GM21576 (cell line): ENCODE data around the gene C1QTNF9.
"Not testable (repeated sequence)": the region's sequence is repeated elsewhere in the genome, so short reads cannot be mapped to it uniquely, and the experiment has no call there.

Experiments used
- ATAC-seq: cut with Tn5 transposase; IDR thresholded peaks from one replicate; pipeline ENCODE4 v1.9.1; 2021; ENCODE audit warnings: mild to moderate bottlenecking, moderate library complexity; ENCODE audit not compliant: unreplicated experiment

The C1QTNF9 gene

DNA sequence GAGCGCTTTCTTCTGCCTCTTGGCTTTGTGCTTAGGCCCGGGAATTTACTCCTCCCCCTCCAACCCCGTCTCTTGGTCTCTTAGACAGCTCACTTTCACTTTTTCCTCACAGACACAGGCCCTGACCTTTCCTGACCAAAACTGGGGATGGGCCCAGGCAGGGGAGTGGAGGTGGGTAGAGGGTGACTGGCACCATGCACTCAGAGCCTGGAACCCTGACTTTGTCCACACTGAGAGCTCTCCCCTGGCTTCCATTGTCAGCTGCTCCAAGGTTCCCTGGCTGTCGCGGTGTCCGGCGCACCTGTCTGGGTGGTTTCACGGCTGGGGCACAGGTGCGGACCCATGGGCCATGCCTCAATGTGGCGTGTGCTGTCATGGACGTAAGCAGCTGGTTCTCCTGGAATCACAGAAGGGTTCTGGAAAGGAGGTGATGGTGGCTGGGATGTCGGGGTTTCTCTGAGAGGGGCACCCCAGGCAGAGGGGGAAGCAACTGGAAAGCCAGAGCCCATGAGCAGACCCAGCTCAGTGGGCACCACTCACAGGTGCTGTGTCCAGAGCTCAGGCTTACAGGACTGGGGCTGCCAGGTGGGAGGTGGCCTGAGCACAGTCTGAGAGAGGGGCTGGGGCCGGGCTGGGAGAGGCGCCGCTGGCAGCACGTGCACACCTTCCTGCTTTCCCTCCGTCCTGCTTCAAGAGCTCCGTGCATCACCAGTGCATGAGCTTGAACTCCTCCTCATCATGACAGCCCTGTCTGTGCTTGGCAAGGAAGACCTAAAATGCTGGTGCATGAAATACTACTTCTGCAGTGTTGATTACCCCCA is 28.0 kb upstream of the C1QTNF9 start:
- ATAC-seq: no peak

DNA sequence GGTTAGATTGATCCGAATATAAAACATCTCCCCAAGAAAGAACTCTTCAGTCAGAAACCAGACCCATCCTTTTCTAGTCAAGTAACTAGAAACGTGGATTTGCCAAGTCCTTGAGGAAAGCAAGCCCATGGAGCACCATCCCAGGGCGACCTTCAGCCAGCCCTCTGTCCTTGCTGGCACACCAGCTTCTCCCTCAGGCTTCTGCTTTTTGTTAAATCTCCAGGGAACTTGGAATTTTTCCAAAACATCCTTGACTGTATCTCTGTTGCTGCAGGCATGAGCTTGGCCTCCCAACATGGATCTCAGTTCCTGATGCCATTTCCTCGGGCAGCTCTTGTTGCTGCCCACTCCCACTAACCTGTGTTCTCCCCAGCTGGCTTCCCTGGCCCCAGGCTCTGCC is 27.1 kb upstream of the C1QTNF9 start:
- no peak for ATAC-seq

DNA sequence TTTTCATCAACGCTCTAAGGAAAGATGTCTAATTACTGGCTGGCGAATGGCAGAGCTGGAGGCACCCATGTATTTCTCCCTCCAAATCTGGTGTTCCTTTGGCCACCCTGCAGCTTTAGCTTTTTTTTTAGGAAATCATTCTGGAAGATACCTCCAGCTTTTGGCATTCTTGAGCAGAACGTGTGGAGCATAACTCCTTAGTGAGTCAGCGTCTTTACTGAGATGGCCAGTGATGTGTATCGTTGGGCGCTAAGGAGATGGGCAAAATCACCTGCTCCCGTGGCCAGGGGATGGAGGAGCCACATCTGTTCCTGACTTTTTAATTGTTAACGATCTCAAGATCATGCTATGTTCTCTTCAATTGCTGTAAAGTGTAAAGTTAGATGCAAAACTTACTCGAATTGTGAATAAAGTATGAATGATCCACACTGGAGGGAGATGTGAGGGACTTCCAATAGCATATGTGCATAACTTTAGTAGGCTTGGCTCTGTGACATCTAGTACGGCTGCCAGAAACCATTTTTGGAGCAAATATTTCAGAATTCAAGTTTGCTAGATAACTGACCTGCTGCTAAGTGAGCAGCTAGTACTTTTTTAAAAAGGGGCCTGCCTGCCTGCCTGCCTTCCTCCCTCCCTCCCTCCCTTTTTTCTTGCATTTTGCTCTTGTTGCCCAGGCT is 24.4 kb upstream of the C1QTNF9 start:
- no peak for ATAC-seq

DNA sequence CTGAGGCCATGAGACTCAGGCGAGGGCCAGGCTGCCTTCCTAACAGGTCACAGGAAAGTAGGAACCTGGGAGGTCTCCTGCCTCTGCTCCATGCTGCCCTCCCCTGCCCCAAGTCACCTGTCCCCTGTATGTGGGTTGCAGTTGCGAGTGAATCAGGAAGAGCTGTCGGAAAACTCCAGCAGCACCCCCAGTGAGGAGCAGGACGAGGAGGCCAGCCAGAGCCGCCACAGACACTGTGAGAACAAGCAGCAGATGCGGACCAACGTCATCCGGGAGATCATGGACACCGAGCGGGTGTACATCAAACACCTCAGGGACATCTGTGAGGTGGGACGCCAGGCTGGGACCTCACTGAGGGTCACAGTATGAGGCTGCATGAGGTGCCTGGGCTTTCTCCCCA is 22.8 kb upstream of the C1QTNF9 start:
- ATAC-seq: no peak

DNA sequence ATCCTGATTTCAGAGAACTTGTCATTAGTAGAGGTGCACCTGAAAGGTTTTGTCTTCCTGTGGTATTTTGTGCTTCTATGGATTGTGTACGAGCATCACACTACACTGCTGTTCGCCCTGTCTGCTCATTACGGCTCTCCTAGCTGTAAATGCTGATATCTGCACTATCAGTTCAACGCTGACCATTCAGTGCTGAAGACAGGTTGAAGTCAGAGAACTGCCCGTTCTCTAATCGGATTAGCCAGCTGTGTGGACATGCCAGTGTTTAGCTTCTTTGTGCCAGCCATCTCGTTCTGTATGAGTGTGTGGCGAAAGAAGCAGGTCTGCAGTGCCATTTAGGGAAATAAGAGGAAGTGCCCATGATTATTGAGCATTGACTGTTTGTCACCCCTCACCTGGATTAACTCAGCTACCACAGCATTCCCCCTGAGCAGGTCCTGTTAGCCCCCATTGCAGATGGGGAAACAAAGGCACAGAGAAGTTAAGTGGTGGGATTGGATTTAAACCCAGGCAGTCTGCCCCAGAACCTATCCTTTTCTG is 21.6 kb upstream of the C1QTNF9 start:
- ATAC-seq: no peak

DNA sequence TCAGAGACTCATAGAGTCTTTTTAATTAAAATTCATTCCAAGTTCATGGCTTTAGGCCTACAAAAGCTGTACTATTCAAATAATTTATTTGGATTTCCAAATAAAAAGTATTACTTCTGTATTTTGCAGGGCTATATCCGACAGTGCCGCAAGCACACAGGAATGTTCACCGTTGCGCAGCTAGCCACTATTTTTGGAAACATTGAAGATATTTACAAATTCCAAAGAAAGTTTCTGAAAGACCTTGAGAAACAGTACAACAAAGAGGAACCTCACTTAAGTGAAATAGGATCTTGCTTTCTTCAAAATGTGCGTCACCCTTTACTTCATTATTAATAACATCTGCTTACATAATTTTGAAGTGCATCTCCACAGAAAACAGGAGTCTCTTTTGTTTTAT is 20.5 kb upstream of the C1QTNF9 start:
- no peak for ATAC-seq

DNA sequence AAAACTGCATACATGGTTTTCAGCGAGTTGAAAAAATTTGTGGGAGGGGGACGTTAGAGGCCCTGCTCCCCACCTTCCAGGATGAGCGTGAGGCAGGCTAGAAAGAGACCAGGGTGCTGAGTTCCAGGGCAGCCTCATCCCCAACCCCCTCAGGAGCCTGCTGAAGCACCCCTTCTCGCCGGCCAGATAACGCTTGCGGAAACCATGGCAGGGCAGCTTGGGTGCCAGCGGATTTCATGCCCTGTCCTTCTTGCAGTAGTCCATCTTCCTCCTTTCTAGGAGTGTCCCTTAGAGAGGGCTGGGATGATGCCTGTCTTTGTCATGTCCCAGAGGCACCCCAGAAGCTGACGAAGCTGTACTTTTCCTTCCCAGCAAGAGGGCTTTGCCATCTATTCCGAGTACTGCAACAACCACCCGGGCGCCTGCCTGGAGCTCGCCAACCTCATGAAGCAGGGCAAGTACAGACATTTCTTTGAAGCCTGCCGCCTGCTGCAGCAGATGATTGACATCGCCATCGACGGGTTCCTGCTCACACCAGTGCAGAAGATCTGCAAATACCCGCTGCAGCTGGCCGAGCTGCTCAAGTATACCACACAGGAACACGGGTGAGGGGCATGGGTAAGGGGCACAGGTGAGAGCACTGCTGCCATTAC is 19.0 kb upstream of the C1QTNF9 start:
- ATAC-seq: no peak

DNA sequence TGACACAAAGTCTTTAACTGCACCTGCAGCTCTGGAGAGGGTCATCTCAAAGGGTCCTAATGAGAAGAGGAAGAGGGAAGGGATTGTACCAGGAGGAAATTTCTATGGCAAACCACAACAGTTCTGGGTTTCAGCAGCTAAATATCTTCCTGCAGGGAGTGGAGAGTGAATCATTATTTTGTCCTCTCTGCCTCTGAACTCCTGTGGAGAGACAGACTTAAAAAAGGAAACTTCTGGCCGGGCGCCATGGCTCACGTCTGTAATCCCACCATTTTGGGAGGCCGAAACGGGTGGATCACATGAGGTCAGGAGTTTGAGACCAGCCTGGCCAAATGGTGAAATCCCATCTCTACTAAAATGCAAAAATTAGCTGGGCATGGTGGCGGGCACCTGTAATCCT is 16.9 kb upstream of the C1QTNF9 start:
- no peak for ATAC-seq

DNA sequence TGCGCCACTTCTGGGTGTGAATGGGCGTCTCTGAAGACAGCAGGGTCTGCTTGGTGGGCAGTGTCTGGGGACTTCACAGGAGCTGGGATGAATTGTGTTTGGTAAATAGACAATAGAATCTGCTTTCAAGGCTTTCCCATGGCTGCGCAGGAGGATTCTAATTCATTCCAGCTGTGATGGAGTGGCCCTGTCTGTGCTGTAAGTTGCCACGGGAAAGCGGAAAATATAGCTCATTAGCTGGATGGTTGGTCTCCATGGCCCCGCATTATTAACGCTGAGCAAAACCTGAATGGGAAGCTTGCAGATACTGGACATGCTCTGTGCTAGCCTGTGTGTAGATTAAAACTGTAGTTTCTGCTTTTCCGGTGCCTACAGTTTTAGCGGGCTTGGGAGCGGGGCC is 15.6 kb upstream of the C1QTNF9 start:
- ATAC-seq: no peak

DNA sequence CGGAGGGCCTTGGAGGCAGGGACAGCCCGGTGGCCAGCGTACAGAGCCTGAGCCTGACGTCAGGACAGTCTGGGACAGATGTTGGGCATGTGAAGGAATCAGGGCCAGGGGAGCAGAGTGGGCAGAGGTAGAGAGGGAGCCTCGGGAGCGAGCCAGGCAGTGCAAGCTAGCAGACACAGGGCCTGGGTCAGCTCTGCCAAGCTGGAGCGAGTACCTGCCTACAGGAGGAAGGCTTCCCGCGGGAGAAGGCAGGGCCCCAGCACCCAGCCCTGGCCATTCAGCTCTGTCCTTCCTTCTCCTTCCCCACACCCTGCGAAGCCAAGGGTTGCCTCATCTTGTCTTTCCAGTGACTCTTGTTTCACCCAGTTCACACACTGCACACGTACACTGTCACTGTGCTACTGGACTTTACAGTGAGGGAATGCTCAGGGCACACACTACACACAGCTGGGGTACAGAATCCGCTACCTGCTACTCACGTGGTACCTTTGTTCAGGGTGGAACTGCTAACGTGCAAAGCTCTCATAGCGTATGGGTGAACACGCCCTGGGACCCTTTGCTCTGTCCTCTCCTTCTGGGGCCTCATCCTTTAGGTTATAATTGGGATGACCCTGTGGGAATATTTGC is 9.8 kb upstream of the C1QTNF9 start:
- ATAC-seq: no peak

DNA sequence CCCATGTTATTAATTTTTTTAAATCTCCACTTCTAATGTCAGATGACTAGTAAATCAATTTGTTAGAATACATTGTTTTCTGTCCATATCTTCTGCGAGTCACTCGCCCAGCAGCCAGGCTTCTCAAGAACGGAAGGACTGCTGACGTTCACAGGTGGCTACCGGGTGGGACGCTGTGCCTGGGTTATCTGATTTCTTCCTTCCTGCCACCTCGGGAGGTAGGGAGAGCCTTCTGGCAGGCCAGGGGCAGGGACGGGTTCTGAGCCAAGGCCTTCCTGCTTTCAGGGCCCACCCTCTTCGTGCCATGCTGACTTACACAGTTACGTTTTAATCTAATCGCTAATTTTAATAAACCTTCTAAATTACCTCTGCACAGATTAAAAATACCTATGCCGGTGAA is 7.9 kb upstream of the C1QTNF9 start:
- ATAC-seq: no peak

DNA sequence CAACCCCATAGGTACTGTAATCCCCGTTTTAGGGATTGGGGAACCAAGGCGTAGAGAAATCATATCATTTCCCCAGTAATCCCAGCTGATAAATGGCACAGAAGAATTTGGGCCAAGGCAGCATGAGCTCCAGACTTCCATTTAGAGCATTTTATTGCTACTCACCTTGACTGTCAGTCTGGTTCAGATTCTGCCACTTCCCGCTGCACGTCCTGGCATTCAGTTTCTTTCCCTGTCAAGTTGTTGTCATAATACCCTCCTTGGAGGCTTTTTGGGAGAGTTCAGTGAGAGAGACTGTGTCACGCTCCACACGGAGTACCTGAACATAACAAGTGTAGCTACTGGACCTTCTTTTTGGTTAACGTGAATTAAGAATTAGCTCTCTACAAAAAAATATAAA is 7.5 kb upstream of the C1QTNF9 start:
- no peak for ATAC-seq

DNA sequence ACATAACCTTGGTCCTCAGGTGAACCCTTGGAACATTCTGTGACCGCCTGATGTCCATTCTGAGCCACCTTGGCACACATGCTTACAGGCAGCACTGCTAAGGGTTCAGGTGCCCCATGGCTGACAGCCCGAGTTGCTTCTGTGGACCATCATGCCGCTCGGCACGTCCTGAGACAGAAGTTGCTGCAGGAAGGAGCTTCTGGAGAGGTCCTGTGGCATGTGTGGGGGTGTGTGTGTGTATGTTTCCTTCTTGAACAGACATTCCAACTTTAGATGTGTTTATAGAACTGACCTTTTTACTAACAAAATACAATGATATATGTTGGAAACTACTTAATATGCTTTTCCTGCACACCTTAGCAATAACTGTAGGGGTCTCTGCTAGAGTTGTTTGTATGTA is 4.8 kb upstream of the C1QTNF9 start:
- ATAC-seq: no peak

DNA sequence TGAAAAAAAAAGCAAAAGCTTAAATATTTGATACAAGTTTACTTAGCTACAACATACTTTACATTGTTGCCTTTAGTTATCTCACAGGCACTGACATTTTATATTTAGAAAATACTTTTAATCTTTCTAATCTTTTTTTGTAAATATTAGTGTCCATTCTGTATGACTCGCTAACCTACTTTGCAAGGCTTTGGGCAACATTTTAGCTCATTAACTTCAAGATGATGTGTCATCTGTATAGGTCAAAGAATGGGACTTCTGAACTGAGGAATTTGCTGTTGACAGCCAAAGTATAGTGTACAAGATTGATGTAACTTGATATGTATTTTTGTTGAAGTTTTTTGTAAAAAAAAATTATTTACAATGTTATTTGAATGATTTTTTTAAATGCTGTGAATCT is 2.7 kb upstream of the C1QTNF9 start:
- no peak for ATAC-seq

DNA sequence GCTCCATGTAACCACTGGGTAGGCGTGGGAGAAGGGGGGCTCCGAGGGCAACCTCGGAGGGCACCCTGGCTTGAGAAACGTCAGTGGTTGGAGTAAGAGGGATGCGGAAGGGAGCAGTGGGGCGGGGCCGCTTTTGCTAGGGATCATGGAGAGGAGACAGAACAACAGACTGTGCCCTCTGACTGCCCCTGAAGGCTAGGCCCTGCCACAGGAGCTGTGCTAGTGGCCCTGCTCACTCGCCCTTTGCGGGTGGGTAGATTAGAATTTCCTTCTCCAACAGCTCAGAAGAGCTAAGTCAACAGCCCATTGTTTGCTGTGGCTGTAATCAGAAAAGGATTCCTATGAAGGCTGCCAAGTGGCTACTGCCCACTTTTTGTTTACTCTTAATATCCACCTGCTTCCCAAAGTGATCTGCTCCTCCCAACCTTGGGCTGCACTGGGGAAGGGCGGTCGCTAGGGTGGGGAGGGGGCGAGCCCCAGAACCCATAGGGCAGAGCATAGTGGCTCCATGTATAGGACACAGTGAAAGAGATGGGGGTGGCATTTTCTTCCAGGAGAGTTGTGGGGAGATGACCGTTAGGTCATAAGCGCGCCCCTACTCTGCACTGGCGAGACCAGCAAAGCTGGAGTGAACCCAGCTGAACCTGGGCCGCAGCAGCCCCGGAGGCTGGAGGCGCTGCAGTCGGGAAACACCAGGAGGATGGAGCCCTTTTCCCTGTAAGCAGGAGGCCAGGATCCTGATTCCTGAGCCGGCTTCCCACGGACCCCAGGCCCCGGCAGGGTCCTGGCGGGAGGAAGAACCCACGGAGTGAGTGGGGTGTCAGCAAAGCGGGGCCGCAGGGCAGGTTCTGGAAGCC is 1.9 kb upstream of the C1QTNF9 start:
- ATAC-seq: no peak

DNA sequence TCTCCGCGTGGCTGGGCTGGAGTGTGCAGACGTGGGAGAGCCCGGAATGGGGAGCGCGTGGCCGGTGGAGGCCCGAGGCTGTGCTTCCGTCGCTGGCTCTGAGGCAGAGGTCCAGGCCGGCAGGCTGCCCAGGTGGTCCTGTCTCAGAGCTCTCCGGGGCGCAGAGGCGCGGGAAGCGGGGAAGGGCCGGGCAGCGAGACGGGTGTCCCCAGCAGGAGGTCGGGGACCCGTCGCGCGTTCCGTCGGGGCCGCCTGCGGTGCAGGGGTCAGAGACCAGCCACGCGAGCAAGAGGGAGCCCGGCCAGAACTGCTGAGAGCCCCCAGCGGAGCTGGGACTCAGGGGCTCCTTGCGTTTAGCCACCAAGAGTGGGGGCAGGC is 1.3 kb upstream of the C1QTNF9 start:
- no peak for ATAC-seq

DNA sequence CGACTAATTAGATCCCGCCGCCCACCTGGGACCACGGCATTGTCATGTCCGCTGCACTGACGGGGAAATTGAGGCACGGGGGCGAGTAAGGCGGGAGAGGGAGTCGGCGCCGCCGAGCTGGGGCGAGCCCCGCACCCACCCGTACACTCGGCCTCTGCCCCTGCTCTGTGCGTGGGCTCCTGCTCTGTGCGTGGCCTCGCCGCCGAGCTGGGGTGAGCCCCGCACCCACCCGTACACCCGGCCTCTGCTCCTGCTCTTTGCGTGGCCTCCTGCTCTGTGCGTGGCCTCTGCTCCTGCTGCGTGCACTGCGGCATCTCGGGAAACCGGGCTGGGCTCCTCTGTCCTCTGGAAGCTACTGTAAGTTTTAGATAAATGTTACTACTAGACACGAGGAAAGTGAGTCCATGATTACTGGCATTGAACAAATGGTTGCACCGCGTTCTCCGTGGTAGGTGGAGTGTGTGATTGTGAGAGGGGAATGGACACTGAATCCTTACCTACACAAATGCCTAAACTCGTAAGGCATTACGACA is 826 bp upstream of the C1QTNF9 start:
- ATAC-seq: no peak

DNA sequence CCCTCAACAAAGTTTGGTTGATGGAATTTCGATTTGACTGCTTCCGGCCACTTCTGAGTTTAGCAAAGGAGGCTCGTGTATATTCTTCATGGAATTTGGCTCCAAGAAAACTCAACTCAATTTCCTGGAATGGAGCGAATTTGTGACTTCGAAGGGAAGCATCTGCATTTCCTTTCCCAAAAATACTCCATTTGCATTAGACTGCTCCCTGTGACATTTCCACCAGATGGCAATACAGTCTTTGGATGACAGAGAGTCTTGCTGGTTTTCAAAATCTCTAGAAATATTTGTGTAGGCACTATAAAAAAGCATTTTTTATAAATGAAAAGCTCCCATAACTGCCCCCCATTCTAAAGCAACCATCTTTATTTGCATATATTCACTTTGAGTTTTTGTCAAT is 4.1 kb downstream of the C1QTNF9 start:
- no peak for ATAC-seq

DNA sequence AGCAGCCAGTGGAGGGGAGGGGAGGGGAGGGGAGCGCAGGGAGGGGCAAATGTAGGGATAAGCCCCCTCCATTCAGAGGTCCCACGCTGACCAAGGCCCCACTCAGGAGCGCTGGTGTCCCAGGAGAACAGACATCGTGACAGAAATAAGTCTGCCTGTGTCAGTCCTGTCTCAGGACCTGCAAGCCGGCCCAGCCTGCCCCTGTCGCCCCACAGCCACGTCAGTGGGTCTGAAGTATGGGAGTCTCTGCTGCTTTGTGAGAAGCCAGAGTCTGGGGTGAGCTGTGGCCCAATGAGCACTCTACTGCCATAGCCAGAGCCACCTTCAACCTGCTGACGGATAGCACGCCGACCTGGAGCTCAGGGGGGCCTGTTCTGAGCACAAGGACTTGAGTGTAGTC is 8.5 kb downstream of the C1QTNF9 start:
- not testable (repeated sequence) for ATAC-seq

DNA sequence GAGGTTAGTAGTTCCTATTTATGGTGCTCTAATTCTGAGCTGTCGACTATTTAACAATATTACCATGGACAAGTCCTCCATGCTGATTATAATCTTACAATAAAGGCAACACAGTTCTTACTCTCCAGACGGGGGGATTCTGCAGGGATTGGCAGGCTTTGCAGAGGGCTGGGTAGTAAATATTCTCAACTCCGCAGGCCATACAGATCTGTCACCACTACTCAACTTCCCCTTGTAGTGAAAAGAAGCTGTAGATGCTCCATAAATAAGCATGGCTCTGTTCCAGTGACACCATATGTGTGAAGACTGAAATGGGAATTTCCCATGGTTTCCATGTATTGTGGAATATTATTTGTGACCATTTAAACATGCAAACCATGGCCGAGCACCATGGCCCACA is 9.5 kb downstream of the C1QTNF9 start:
- not testable (repeated sequence) for ATAC-seq
